ENCODE data around the gene OR10P1. TPM values are rescaled to one million over a fixed set of nuclear protein-coding genes. Genes with fewer than 3 reads are reported as not detected.

OR10P1 gene
- total and polyA plus RNA-seq, 7 experiments from 2014 or later: not detected

- no peaks in the 10 kb centered on the region for H3K36me3 ChIP-seq (ENCODE audit: control insufficient read depth in 2 of 3, insufficient read depth in 3 of 3, low read length in 3 of 3)
- no peak overlapping the region for H3K4me3 ChIP-seq (ENCODE audit: low read length)
- H3K27me3 Mint-ChIP-seq: peaks cover 19 to 46% (median 36%) of the 10 kb centered on the region in 5 donors
- no peak overlapping the region for H3K27ac ChIP-seq (ENCODE audit: low read depth, low read length)
- H3K4me1 ChIP-seq (ENCODE audit: control insufficient read depth in 2 of 2, insufficient read depth in 2 of 2, low read length in 2 of 2): no peaks in the 10 kb centered on the region
- CTCF ChIA-PET: interaction anchor here (0.6 to 1.8 kb wide), 6 partner anchors 16 to 1022 kb away, joined by 3 to 7 read pairs (median 4); no protein-coding TSS in a partner anchor
- H3K27ac Mint-ChIP-seq: no peak overlapping the region
- ATAC-seq (peak; percentile 95), DNase-seq (peak in 7 of 9 donors; percentile 49 to 74 (median 69))
- H3K9me3 ChIP-seq (ENCODE audit: control insufficient read depth in 2 of 3, low read length in 3 of 3): no peaks in the 10 kb centered on the region
- peaks cover 0 to 6% (median 0%) of the 10 kb centered on the region in 7 donors for H3K4me1 Mint-ChIP-seq
- intact Hi-C loops (cut with micrococcal nuclease): loop anchor here (1.0 kb wide), 3 partner anchors 37 to 917 kb away; no protein-coding TSS in a partner anchor
- peaks cover 5 to 34% (median 23%) of the 10 kb centered on the region in 11 donors for H3K9me3 Mint-ChIP-seq
- H3K27me3 ChIP-seq (ENCODE audit: control insufficient read depth in 2 of 2, insufficient read depth in 2 of 2, low read length in 2 of 2): no peaks in the 10 kb centered on the region
- H3K4me3 Mint-ChIP-seq: no peak overlapping the region
- H3K36me3 Mint-ChIP-seq: peaks cover 0 to 24% (median 0%) of the 10 kb centered on the region in 5 donors
- POLR2A ChIA-PET: no interaction called here
Measured at GRCh38 chr12:55619354-55620138, 17.1 kb upstream of the OR10P1 start.

- Mint-ChIP-seq H3K27me3 (peaks cover 0 to 30% (median 10%) of the 10 kb centered on the region in 5 donors), H3K4me3 (no peak overlapping the region), H3K9me3 (peaks cover 0 to 2% (median 0%) of the 10 kb centered on the region in 11 donors), H3K27ac (no peak overlapping the region), H3K36me3 (no peaks in the 10 kb centered on the region), H3K4me1 (peaks cover 0 to 8% (median 2%) of the 10 kb centered on the region in 7 donors)
- POLR2A ChIA-PET: no interaction called here
- intact Hi-C loops (cut with micrococcal nuclease): no loop called here
- Histone ChIP-seq H3K36me3 (ENCODE audit: control insufficient read depth in 2 of 3, insufficient read depth in 3 of 3, low read length in 3 of 3) (no peaks in the 10 kb centered on the region), H3K27ac (ENCODE audit: low read depth, low read length) (no peak overlapping the region), H3K27me3 (ENCODE audit: control insufficient read depth in 2 of 2, insufficient read depth in 2 of 2, low read length in 2 of 2) (no peaks in the 10 kb centered on the region), H3K4me1 (ENCODE audit: control insufficient read depth in 2 of 2, insufficient read depth in 2 of 2, low read length in 2 of 2) (no peaks in the 10 kb centered on the region), H3K9me3 (ENCODE audit: control insufficient read depth in 2 of 3, low read length in 3 of 3) (no peaks in the 10 kb centered on the region), H3K4me3 (ENCODE audit: low read length) (no peak overlapping the region)
- CTCF ChIA-PET: no interaction called here
- DNase-seq (peak in 1 of 9 donors; percentile 37), ATAC-seq (no peak)
Measured at GRCh38 chr12:55624056-55624455, 12.6 kb upstream of the OR10P1 start.

- H3K27ac Mint-ChIP-seq: no peak overlapping the region
- DNase-seq (no peak), ATAC-seq (no peak)
- H3K4me1 ChIP-seq (ENCODE audit: control insufficient read depth in 2 of 2, insufficient read depth in 2 of 2, low read length in 2 of 2): no peaks in the 10 kb centered on the region
- intact Hi-C loops (cut with micrococcal nuclease): no loop called here
- H3K4me3 ChIP-seq (ENCODE audit: low read length): no peak overlapping the region
- H3K9me3 Mint-ChIP-seq: peaks cover 0 to 2% (median 0%) of the 10 kb centered on the region in 11 donors
- no peaks in the 10 kb centered on the region for H3K27me3 ChIP-seq (ENCODE audit: control insufficient read depth in 2 of 2, insufficient read depth in 2 of 2, low read length in 2 of 2)
- H3K4me1 Mint-ChIP-seq: peaks cover 0 to 11% (median 6%) of the 10 kb centered on the region in 7 donors
- H3K36me3 ChIP-seq (ENCODE audit: control insufficient read depth in 2 of 3, insufficient read depth in 3 of 3, low read length in 3 of 3): no peaks in the 10 kb centered on the region
- H3K4me3 Mint-ChIP-seq: no peak overlapping the region
- H3K36me3 Mint-ChIP-seq: no peaks in the 10 kb centered on the region
- ChIA-PET POLR2A (no interaction called here), CTCF (no interaction called here)
- H3K27me3 Mint-ChIP-seq: peaks cover 0 to 16% (median 6%) of the 10 kb centered on the region in 5 donors
- H3K27ac ChIP-seq (ENCODE audit: low read depth, low read length): no peak overlapping the region
- H3K9me3 ChIP-seq (ENCODE audit: control insufficient read depth in 2 of 3, low read length in 3 of 3): no peaks in the 10 kb centered on the region
Measured at GRCh38 chr12:55626154-55626553, 10.5 kb upstream of the OR10P1 start.

GRCh38 chr12:55629058-55629841 lies 7.4 kb upstream of the OR10P1 start:
- no peaks in the 10 kb centered on the region for H3K9me3 ChIP-seq (ENCODE audit: control insufficient read depth in 2 of 3, low read length in 3 of 3)
- H3K4me3 ChIP-seq (ENCODE audit: low read length): no peak overlapping the region
- no peaks in the 10 kb centered on the region for H3K4me1 ChIP-seq (ENCODE audit: control insufficient read depth in 2 of 2, insufficient read depth in 2 of 2, low read length in 2 of 2)
- ChIA-PET POLR2A (no interaction called here), CTCF (no interaction called here)
- no peaks in the 10 kb centered on the region for H3K36me3 ChIP-seq (ENCODE audit: control insufficient read depth in 2 of 3, insufficient read depth in 3 of 3, low read length in 3 of 3)
- intact Hi-C loops (cut with micrococcal nuclease): no loop called here
- no peak overlapping the region for H3K27ac ChIP-seq (ENCODE audit: low read depth, low read length)
- Mint-ChIP-seq H3K9me3 (peaks cover 0 to 2% (median 0%) of the 10 kb centered on the region in 11 donors), H3K4me1 (peaks cover 0 to 11% (median 6%) of the 10 kb centered on the region in 7 donors), H3K27me3 (peaks cover 0 to 8% (median 7%) of the 10 kb centered on the region in 5 donors), H3K4me3 (peak overlapping the region in 1 of 10 donors; percentile 2), H3K27ac (peak overlapping the region in 2 of 9 donors; percentile 13 to 53), H3K36me3 (no peaks in the 10 kb centered on the region)
- peak; percentile 18 for ATAC-seq
- H3K27me3 ChIP-seq (ENCODE audit: control insufficient read depth in 2 of 2, insufficient read depth in 2 of 2, low read length in 2 of 2): no peaks in the 10 kb centered on the region
- DNase-seq: no peak

GRCh38 chr12:55631056-55631455 lies 5.6 kb upstream of the OR10P1 start:
- ChIA-PET POLR2A (no interaction called here), CTCF (no interaction called here)
- no peaks in the 10 kb centered on the region for H3K36me3 Mint-ChIP-seq

GRCh38 chr12:55631733-55632132 lies 5.0 kb upstream of the OR10P1 start:
- intact Hi-C loops (cut with micrococcal nuclease): no loop called here
- H3K4me3 ChIP-seq (ENCODE audit: low read length): no peak overlapping the region
- Mint-ChIP-seq H3K9me3 (peaks cover 0 to 2% (median 0%) of the 10 kb centered on the region in 11 donors), H3K27ac (no peak overlapping the region), H3K4me1 (peaks cover 0 to 11% (median 6%) of the 10 kb centered on the region in 7 donors), H3K36me3 (no peaks in the 10 kb centered on the region), H3K4me3 (no peak overlapping the region), H3K27me3 (peaks cover 0 to 9% (median 7%) of the 10 kb centered on the region in 5 donors)
- ChIA-PET CTCF (no interaction called here), POLR2A (interaction anchor here (0.9 kb wide), 1 partner anchor 10 kb away, joined by 3 read pairs; no protein-coding TSS in a partner anchor)
- ATAC-seq: no peak
- no peak for DNase-seq
- no peak overlapping the region for H3K27ac ChIP-seq (ENCODE audit: low read depth, low read length)
- H3K4me1 ChIP-seq (ENCODE audit: control insufficient read depth in 2 of 2, insufficient read depth in 2 of 2, low read length in 2 of 2): peaks cover 0 to under 1% of the 10 kb centered on the region in 2 donors
- no peaks in the 10 kb centered on the region for H3K27me3 ChIP-seq (ENCODE audit: control insufficient read depth in 2 of 2, insufficient read depth in 2 of 2, low read length in 2 of 2)
- H3K9me3 ChIP-seq (ENCODE audit: control insufficient read depth in 2 of 3, low read length in 3 of 3): no peaks in the 10 kb centered on the region
- no peaks in the 10 kb centered on the region for H3K36me3 ChIP-seq (ENCODE audit: control insufficient read depth in 2 of 3, insufficient read depth in 3 of 3, low read length in 3 of 3)

More at GRCh38 chr12:55631056-55631455, 5.6 kb upstream of the OR10P1 start:
- ATAC-seq (no peak), DNase-seq (no peak)
- no peak overlapping the region for H3K4me3 Mint-ChIP-seq
- H3K4me1 ChIP-seq (ENCODE audit: control insufficient read depth in 2 of 2, insufficient read depth in 2 of 2, low read length in 2 of 2): no peaks in the 10 kb centered on the region
- H3K27ac ChIP-seq (ENCODE audit: low read depth, low read length): no peak overlapping the region
- no peaks in the 10 kb centered on the region for H3K9me3 ChIP-seq (ENCODE audit: control insufficient read depth in 2 of 3, low read length in 3 of 3)
- no peaks in the 10 kb centered on the region for H3K36me3 ChIP-seq (ENCODE audit: control insufficient read depth in 2 of 3, insufficient read depth in 3 of 3, low read length in 3 of 3)
- H3K4me3 ChIP-seq (ENCODE audit: low read length): no peak overlapping the region
- intact Hi-C loops (cut with micrococcal nuclease): no loop called here
- peaks cover 0 to 8% (median 7%) of the 10 kb centered on the region in 5 donors for H3K27me3 Mint-ChIP-seq
- H3K4me1 Mint-ChIP-seq: peaks cover 0 to 11% (median 6%) of the 10 kb centered on the region in 7 donors
- peaks cover 0 to 2% (median 0%) of the 10 kb centered on the region in 11 donors for H3K9me3 Mint-ChIP-seq
- no peaks in the 10 kb centered on the region for H3K27me3 ChIP-seq (ENCODE audit: control insufficient read depth in 2 of 2, insufficient read depth in 2 of 2, low read length in 2 of 2)
- H3K27ac Mint-ChIP-seq: no peak overlapping the region
